ENCODE measurements around the gene C20orf202. TPM values are rescaled to one million over a fixed set of nuclear protein-coding genes. Genes with fewer than 3 reads are reported as not detected.
"Not testable (repeated sequence)": the region's sequence is repeated elsewhere in the genome, so short reads cannot be mapped to it uniquely, and the experiment has no call there.

C20orf202 gene
- total RNA-seq, 4 donors from 2014 or later: 0.17 to 0.52 TPM; not detected in 2

DNA sequence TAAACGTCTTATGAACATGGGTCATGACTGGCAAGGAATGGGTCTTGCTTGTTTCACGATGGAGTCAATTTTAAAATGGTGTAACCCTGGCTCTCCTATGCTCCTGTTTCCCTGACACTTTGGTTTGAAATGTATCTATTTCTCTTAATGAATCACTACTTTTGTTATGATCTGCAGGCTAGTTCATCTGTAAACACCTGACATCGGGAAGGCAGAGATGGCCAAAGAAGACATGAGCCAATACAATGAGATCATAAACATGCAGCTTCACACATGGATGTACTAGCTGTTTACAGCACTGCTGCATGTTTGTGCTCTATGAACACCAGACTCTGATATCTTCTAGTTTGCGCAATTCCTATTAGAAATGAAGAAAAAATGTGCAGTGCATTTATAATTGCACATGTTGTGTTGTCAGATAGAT, 11.6 kb downstream of the C20orf202 start:
- TF ChIP-seq POLR2AphosphoS5 (IDR thresholded peaks at IDR 0.05): no peak
- no peak for TF ChIP-seq EP300 (IDR thresholded peaks at IDR 0.05)
- TF ChIP-seq, protein P1, sequence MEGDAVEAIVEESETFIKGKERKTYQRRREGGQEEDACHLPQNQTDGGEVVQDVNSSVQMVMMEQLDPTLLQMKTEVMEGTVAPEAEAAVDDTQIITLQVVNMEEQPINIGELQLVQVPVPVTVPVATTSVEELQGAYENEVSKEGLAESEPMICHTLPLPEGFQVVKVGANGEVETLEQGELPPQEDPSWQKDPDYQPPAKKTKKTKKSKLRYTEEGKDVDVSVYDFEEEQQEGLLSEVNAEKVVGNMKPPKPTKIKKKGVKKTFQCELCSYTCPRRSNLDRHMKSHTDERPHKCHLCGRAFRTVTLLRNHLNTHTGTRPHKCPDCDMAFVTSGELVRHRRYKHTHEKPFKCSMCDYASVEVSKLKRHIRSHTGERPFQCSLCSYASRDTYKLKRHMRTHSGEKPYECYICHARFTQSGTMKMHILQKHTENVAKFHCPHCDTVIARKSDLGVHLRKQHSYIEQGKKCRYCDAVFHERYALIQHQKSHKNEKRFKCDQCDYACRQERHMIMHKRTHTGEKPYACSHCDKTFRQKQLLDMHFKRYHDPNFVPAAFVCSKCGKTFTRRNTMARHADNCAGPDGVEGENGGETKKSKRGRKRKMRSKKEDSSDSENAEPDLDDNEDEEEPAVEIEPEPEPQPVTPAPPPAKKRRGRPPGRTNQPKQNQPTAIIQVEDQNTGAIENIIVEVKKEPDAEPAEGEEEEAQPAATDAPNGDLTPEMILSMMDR (IDR thresholded peaks at IDR 0.05): no peak
- TF ChIP-seq POLR2A (IDR thresholded peaks at IDR 0.05; ENCODE audit: low read depth): no peak
- Histone ChIP-seq H3K4me3 (no peak overlapping the region), H3K27ac (replicated peaks in 1 of 4) (no peak overlapping the region), H3K27me3 (peaks cover 0 to 46% (median 0%) of the 10 kb centered on the region in 4 donors), H3K4me1 (peaks cover 0 to 9% (median 3%) of the 10 kb centered on the region in 4 donors), H3K36me3 (no peaks in the 10 kb centered on the region), H3K9me3 (no peaks in the 10 kb centered on the region)
- 54% methylated on average over 4 of the region's 4 CpGs for WGBS
- intact Hi-C loops (cut with DNase I): loop anchor here (5.0 to 10.0 kb wide), 3 partner anchors 98 to 398 kb away; partner anchors contain the start of gene PSMF1
- no peak for DNase-seq (ENCODE audit: extremely low spot score)

DNA sequence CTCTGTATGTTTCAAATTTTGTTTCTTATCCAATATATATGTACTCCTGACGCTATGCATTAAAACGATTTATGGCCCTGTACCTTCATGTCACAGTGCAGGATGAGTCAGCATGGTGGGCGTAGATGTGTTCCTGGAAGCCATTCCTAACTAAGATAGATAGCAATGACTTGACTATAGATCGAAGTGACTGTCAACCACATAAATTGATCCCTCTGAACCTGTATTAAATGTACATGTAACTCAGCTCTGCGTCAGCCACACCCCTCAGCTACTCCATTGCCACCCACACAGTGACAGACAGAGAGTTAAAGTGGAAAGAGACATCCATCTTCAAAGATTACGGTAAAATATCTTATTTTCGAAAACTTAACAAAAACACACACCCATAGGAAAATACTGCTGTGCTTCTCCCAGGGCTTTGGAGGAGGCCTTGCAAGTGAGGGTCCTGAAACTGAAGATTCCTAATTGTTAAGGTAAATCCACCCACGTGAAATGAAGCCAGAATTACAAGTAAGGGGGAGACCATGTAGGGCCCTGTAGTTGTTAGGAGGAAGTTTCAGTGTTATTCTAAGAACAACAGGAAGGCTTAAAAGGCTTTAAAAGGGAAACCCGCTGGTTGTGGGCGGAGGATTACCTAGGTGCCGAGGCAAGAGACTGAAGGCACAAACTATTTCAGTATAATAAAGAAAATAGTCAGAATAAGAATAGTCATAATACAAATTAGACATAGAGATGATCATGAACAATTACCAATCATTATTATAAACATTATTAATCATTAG, 12.3 kb downstream of the C20orf202 start:
- no peak for TF ChIP-seq POLR2AphosphoS5 (IDR thresholded peaks at IDR 0.05)
- TF ChIP-seq, protein P1 (IDR thresholded peaks at IDR 0.05): no peak
- no peak for TF ChIP-seq POLR2A (IDR thresholded peaks at IDR 0.05; ENCODE audit: low read depth)
- TF ChIP-seq EP300 (IDR thresholded peaks at IDR 0.05): no peak
- intact Hi-C loops (cut with DNase I): loop anchor here (10.0 kb wide), 1 partner anchor 261 kb away; no protein-coding TSS in a partner anchor
- Histone ChIP-seq H3K36me3 (no peaks in the 10 kb centered on the region), H3K4me3 (no peak overlapping the region), H3K9me3 (no peaks in the 10 kb centered on the region), H3K27ac (replicated peaks in 1 of 4) (no peak overlapping the region), H3K4me1 (peaks cover 0 to 9% (median 3%) of the 10 kb centered on the region in 4 donors), H3K27me3 (peaks cover 0 to 43% (median 0%) of the 10 kb centered on the region in 4 donors)
- 70% methylated on average over 11 of the region's 11 CpGs for WGBS
- DNase-seq (ENCODE audit: extremely low spot score): no peak

DNA sequence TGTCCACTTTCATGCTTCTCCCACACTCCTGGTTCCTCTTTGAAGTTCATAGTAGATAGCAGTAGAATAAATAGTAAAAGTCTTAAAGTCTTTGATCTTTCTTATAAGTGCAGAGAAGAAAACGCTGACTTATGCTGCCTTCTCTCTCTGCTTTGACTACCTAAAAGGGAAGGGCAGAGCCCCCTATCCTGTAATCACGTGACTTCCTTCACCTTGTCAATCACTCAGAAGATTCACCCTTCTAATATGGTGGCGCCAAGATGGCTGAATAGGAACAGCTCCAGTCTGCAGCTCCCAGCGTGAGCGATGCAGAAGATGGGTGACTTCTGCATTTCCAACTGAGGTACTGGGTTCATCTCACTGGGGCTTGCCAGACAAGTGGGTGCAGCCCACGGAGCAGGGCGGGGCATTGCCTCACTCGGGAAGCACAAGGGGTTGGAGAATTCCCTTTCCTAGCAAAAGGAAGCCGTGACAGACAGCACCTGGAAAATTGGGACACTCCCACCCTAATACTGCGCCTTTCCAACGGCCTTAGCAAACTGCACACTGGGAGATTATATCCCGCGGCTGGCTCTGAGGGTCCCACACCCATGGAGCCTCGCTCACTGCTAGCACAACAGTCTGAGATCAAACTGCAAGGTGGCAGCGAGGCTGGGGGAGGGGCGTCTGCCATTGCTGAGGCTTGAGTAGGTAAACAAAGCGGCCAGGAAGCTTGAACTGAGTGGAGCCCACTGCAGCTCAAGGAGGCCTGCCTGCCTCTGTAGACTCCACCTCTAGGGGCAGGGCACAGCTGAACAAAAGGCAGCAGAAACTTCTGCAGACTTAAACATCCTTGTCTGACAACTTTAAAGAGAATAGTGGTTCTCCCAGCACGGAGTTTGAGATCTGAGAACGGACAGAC, 13.5 kb downstream of the C20orf202 start:
- H3K27me3 ChIP-seq: peaks cover 0 to 34% (median 0%) of the 10 kb centered on the region in 4 donors
- H3K9me3 ChIP-seq; H3K27ac ChIP-seq (replicated peaks in 1 of 4); DNase-seq (ENCODE audit: extremely low spot score); H3K36me3 ChIP-seq; H3K4me3 ChIP-seq; H3K4me1 ChIP-seq: not testable (repeated sequence)
- intact Hi-C loops (cut with DNase I): loop anchor here (10.0 kb wide), 1 partner anchor 262 kb away; no protein-coding TSS in a partner anchor
- 73% methylated on average over 11 of the region's 19 CpGs for WGBS

DNA sequence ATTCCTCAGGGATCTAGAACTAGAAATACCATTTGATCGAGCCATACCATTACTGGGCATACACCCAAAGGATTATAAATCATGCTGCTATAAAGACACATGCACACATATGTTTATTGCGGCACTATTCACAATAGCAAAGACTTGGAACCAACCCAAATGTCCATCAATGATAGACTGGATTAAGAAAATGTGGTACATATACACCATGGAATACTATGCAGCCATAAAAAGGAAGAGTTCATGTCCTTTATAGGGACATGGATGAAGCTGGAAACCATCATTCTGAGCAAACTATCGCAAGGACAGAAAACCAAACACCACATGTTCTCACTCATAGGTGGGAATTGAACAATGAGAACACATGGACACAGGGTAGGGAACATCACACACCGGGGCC, 19.5 kb downstream of the C20orf202 start:
- intact Hi-C loops (cut with DNase I); H3K36me3 ChIP-seq; H3K27ac ChIP-seq (replicated peaks in 1 of 4); H3K4me3 ChIP-seq; H3K9me3 ChIP-seq; DNase-seq (ENCODE audit: extremely low spot score): not testable (repeated sequence)
- peaks cover 11 to 19% (median 16%) of the 10 kb centered on the region in 4 donors for H3K4me1 ChIP-seq
- 85% methylated on average over 4 of the region's 4 CpGs for WGBS
- H3K27me3 ChIP-seq: peaks cover 0 to 37% (median 10%) of the 10 kb centered on the region in 4 donors

DNA sequence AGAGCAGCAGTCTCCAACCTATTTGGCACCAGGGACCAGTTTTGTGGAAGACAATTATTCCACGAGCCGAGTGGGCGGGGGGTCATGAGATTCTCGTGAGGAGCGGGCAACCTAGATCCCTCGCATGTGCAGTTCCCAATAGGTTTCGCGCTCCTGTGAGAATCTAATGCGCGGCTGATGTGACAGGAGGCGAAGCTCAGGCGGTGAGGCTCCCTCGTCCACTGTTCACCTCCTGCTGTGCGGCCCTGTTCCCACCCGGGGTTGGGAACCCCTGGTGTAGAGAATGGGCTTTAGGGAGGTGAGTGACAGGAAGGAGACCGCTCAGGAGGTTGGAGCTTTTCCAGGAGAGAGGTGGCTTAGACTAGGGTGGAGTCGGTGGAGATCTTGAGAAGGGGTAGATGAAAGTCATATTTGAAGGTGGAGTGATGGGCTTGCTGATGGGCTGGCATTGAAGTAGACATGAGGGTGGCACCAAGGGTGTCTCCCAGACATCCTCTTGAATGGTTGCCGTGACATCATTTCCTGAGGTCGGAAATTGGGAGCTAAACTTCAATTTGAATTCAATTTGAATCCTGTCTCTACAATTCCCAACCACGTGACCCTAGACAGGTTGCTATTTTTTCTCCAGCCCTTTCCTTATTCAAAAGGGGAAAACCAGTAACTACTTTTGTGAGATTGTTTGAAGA, 21.1 kb downstream of the C20orf202 start:
- H3K4me3 ChIP-seq: no peak overlapping the region
- TF ChIP-seq POLR2AphosphoS5 (IDR thresholded peaks at IDR 0.05) (no peak), POLR2A (IDR thresholded peaks at IDR 0.05; ENCODE audit: low read depth) (no peak), EP300 (IDR thresholded peaks at IDR 0.05) (no peak)
- TF ChIP-seq, protein P1 (IDR thresholded peaks at IDR 0.05): no peak
- peaks cover 11 to 19% (median 16%) of the 10 kb centered on the region in 4 donors for H3K4me1 ChIP-seq
- no peak overlapping the region for H3K27ac ChIP-seq (replicated peaks in 1 of 4)
- H3K9me3 ChIP-seq: peaks cover 0 to 5% (median 0%) of the 10 kb centered on the region in 4 donors
- DNase-seq (ENCODE audit: extremely low spot score): no peak
- intact Hi-C loops (cut with DNase I): no loop called here
- no peaks in the 10 kb centered on the region for H3K36me3 ChIP-seq
- peaks cover 0 to 53% (median 15%) of the 10 kb centered on the region in 4 donors for H3K27me3 ChIP-seq
- WGBS: 84% methylated on average over 18 of the region's 20 CpGs

Data from esophagus muscularis mucosa (tissue), 4 donors.